ENCODE measurements around the gene GRIN2B.

GRIN2B gene

GRCh38 chr12:13959131-13959723 is 22.2 kb downstream of the GRIN2B start:
- no peak for DNase-seq (ENCODE audit: low spot score)
- TF ChIP-seq, protein P1, sequence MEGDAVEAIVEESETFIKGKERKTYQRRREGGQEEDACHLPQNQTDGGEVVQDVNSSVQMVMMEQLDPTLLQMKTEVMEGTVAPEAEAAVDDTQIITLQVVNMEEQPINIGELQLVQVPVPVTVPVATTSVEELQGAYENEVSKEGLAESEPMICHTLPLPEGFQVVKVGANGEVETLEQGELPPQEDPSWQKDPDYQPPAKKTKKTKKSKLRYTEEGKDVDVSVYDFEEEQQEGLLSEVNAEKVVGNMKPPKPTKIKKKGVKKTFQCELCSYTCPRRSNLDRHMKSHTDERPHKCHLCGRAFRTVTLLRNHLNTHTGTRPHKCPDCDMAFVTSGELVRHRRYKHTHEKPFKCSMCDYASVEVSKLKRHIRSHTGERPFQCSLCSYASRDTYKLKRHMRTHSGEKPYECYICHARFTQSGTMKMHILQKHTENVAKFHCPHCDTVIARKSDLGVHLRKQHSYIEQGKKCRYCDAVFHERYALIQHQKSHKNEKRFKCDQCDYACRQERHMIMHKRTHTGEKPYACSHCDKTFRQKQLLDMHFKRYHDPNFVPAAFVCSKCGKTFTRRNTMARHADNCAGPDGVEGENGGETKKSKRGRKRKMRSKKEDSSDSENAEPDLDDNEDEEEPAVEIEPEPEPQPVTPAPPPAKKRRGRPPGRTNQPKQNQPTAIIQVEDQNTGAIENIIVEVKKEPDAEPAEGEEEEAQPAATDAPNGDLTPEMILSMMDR (IDR thresholded peaks at IDR 0.05; ENCODE audit: extremely low read depth, missing control alignments) = no peak

- no peak for DNase-seq (ENCODE audit: low spot score)
- TF ChIP-seq, protein P1 (IDR thresholded peaks at IDR 0.05; ENCODE audit: extremely low read depth, missing control alignments) = no peak
These were observed 23.8 kb downstream of the GRIN2B start for GRCh38 chr12:13957576-13957975.

GRCh38 chr12:13956060-13956590 is 25.3 kb downstream of the GRIN2B start:
- TF ChIP-seq, protein P1 (IDR thresholded peaks at IDR 0.05; ENCODE audit: extremely low read depth, missing control alignments) = no peak
- no peak for DNase-seq (ENCODE audit: low spot score)

DNA sequence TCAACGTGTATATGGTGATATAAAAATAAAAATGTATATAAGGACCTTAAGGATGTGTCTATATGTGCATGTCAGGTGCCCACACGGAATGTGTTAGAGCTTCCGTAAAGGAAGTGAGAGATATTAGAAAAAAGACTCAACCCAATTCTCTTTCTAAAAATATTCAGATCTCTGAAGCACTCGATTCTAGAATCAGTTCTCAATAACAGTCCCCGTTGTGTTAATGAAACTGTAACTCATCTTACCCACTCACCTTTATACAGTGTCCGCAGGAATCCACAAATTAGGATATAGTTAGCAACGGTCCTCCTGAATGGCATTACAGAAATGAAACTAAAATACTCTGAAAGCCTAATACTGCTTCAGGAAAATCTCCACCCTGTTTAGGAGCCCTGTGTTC is 29.3 kb downstream of the GRIN2B start:
- TF ChIP-seq, protein P1 (IDR thresholded peaks at IDR 0.05; ENCODE audit: extremely low read depth, missing control alignments) = no peak
- no peak for DNase-seq (ENCODE audit: low spot score)

DNA sequence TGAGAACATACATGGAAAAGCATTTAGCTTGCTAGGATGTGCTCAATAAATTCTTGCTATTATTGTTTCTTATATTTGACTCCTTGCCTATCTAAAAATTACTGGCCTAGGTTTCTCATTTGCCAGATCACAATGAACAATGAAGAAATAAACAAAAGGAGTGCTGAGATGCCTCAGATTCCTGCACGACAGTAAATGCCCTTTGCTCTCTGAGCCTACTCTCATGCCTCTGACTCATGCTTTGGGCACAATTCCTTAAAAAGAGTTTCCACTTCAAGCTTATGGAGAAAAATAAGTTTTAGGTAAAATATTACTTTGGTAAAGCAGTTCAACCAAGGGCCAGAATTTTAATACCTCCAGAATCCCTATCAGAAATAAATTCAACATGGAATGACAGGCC is 30.9 kb downstream of the GRIN2B start:
- TF ChIP-seq, protein P1 (IDR thresholded peaks at IDR 0.05; ENCODE audit: extremely low read depth, missing control alignments) = no peak
- DNase-seq (ENCODE audit: low spot score) = no peak

DNA sequence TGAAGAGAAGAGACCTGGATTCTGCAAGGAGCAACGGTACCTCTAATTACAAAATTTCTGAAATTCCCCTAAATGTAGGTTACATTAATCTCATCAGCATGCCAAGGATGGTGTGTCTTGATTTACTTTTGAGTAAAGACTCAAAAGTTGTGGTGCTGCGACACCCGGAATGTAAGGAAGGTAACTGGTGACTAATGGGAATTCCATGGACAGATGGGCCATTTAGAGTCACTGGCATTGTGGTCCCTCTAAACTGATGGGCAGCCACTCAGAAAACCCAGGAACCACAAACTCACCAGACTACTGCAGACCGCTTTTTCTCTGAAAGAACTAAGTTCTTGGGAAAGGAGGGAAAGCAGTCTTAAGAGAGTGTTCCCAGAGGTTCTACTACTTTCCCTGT is 32.8 kb downstream of the GRIN2B start:
- no peak for DNase-seq (ENCODE audit: low spot score)
- TF ChIP-seq, protein P1 (IDR thresholded peaks at IDR 0.05; ENCODE audit: extremely low read depth, missing control alignments) = no peak

GRCh38 chr12:13947276-13947946 is 34.0 kb downstream of the GRIN2B start:
- DNase-seq (ENCODE audit: low spot score) = no peak

More at GRCh38 chr12:13947276-13947946, 34.0 kb downstream of the GRIN2B start:
- TF ChIP-seq, protein P1 (IDR thresholded peaks at IDR 0.05; ENCODE audit: extremely low read depth, missing control alignments) = no peak

Measured in GM20000 (cell line).